K562 (cell line): ENCODE measurements around the gene TCF25. TPM values are rescaled to one million over a fixed set of nuclear protein-coding genes. Genes with fewer than 3 reads are reported as not detected.

Experiments
- CREBBP ChIP-seq: IDR thresholded peaks from one replicate; pipeline ENCODE4 v1.6.1; 2012; ENCODE audit warnings: low read depth, mild to moderate bottlenecking, control low read depth, inconsistent platforms, low read length
- ETV6 ChIP-seq, 3 experiments: fragments of 150-350 bp in 1 of 3; sonication (generic) in 1 of 3; formaldehyde crosslinking in 1 of 3; IDR thresholded peaks; 2 replicates each; pipeline versions ENCODE4 v1.6.1 to v1.8.0; 2014 to 2022; ENCODE audit warnings: borderline replicate concordance in 2 of 3, low read depth in 2 of 3, antibody characterized with exemption in 1 of 3, low read length in 1 of 3, mild to moderate bottlenecking in 1 of 3, missing genetic modification reagents in 1 of 3
- RBM34 ChIP-seq: fragments of 200-400 bp; formaldehyde crosslinking; IDR thresholded peaks from 2 replicates; pipeline ENCODE4 v1.6.1; 2018; ENCODE audit warnings: low read length, borderline replicate concordance; ENCODE audit not compliant: insufficient read depth
- TCF7 ChIP-seq: sonication (generic); IDR thresholded peaks from 2 replicates; pipeline ENCODE4 v1.6.1; 2016; ENCODE audit warnings: antibody characterized with exemption, borderline replicate concordance
- ZNF263 ChIP-seq: sonication (generic); formaldehyde crosslinking; IDR thresholded peaks from 2 replicates; pipeline ENCODE4 v1.8.0; 2022; ENCODE audit warnings: mild to moderate bottlenecking, missing genetic modification reagents, borderline replicate concordance
- polyA plus RNA-seq, 8 experiments: library from polyadenylated mRNA; depleted of rRNA in 4 of 8; stranded (reverse) in 5 of 8; unstranded in 3 of 8; fragments of >200 nt; fragmentation: Nextera tagmentation in 2 of 8; fragmentation: Illumina TruSeq in 1 of 8; extraction: Ambion mirVana in 2 of 8; extraction: Trizol in 1 of 8; gene quantifications; 2 replicates each; pipeline versions ENCODE4 v1.2.1 to v1.2.3, GENCODE V29; 2011 to 2014; ENCODE audit warnings: inconsistent platforms in 1 of 8, missing spikeins in 1 of 8
- total RNA-seq, 7 experiments: library from RNA; depleted of rRNA in 6 of 7; stranded (reverse); fragments of >200 nt in 6 of 7; fragmentation: Illumina TruSeq in 2 of 7; extraction: Trizol in 2 of 7; gene quantifications; 2 replicates each; pipeline versions ENCODE4 v1.2.1 to v1.2.3, GENCODE V29; 2011 to 2021; ENCODE audit warnings: low replicate concordance in 1 of 7
- TF ChIP-seq, protein P1 (sequence below): sonication (generic); formaldehyde crosslinking; IDR thresholded peaks from 2 replicates; pipeline ENCODE4 v1.8.0; 2022; ENCODE audit warnings: mild to moderate bottlenecking, missing genetic modification reagents, borderline replicate concordance
- TF ChIP-seq, protein P2 (sequence below): fragments of 150-350 bp; IDR thresholded peaks from 2 replicates; pipeline ENCODE4 v1.6.1; 2014; ENCODE audit warnings: low read depth, mild to moderate bottlenecking, low read length, borderline replicate concordance
- TF ChIP-seq, protein P3 (sequence below): fragments of 450-650 bp; IDR thresholded peaks from 2 replicates; pipeline ENCODE4 v1.6.1; 2016; ENCODE audit warnings: low read depth
- TF ChIP-seq, protein P4 (sequence below): sonication (generic); formaldehyde crosslinking; IDR thresholded peaks from 2 replicates; pipeline ENCODE4 v1.8.0; 2022; ENCODE audit warnings: missing genetic modification reagents, mild to moderate bottlenecking, moderate library complexity, borderline replicate concordance

TCF25 gene
- total and polyA plus RNA-seq, 9 of the 15 experiments (the other 6 are each of a cell fraction or from before 2014, with no cell fraction given), result 9.0 to 154 (median 83.8) TPM

DNA sequence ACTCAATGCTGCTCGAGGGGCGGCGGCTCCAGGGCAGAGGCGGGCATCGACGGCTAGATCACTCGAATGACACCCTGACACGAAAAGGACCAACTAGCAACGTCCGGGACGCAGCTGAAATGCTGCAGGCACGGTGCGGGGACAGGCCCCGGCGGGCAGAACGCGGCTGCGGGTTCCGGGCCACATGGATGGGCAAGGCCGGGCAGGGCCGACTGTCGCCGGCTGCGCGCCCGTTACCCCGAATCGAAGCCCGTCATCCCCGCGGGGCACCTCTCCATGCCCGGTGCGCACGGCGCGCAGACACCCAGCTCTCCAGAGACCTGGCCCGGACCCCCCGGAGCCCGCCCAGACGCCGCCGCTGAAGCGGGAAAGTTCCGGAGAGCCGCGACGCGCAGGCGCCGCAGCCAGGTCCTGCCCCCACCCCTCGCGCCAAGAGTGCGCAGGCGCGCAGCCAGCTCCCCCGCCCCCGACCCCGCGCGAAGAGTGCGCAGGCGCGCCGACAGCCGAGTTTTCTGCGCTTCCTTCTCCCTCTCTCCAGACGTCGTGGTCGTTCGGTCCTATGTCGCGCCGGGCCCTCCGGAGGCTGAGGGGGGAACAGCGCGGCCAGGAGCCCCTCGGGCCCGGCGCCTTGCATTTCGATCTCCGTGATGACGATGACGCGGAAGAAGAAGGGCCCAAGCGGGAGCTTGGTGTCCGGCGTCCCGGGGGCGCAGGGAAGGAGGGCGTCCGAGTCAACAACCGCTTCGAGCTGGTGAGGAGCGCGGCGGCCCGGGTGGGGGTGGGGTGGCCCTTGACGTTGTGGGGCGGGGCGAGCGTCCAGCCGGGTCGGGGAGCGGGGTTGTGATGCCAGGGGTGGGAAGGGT, at the start of gene TCF25 (continued):
- TF ChIP-seq, protein P1, sequence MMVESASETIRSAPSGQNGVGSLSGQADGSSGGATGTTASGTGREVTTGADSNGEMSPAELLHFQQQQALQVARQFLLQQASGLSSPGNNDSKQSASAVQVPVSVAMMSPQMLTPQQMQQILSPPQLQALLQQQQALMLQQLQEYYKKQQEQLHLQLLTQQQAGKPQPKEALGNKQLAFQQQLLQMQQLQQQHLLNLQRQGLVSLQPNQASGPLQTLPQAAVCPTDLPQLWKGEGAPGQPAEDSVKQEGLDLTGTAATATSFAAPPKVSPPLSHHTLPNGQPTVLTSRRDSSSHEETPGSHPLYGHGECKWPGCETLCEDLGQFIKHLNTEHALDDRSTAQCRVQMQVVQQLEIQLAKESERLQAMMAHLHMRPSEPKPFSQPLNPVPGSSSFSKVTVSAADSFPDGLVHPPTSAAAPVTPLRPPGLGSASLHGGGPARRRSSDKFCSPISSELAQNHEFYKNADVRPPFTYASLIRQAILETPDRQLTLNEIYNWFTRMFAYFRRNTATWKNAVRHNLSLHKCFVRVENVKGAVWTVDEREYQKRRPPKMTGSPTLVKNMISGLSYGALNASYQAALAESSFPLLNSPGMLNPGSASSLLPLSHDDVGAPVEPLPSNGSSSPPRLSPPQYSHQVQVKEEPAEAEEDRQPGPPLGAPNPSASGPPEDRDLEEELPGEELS (CRISPR knock-in tag), result no peak; the same call in none of the 2 replicates
- no peak for TF ChIP-seq CREBBP
- TF ChIP-seq, protein P2, sequence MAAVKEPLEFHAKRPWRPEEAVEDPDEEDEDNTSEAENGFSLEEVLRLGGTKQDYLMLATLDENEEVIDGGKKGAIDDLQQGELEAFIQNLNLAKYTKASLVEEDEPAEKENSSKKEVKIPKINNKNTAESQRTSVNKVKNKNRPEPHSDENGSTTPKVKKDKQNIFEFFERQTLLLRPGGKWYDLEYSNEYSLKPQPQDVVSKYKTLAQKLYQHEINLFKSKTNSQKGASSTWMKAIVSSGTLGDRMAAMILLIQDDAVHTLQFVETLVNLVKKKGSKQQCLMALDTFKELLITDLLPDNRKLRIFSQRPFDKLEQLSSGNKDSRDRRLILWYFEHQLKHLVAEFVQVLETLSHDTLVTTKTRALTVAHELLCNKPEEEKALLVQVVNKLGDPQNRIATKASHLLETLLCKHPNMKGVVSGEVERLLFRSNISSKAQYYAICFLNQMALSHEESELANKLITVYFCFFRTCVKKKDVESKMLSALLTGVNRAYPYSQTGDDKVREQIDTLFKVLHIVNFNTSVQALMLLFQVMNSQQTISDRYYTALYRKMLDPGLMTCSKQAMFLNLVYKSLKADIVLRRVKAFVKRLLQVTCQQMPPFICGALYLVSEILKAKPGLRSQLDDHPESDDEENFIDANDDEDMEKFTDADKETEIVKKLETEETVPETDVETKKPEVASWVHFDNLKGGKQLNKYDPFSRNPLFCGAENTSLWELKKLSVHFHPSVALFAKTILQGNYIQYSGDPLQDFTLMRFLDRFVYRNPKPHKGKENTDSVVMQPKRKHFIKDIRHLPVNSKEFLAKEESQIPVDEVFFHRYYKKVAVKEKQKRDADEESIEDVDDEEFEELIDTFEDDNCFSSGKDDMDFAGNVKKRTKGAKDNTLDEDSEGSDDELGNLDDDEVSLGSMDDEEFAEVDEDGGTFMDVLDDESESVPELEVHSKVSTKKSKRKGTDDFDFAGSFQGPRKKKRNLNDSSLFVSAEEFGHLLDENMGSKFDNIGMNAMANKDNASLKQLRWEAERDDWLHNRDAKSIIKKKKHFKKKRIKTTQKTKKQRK, result no peak
- TF ChIP-seq, protein P3, sequence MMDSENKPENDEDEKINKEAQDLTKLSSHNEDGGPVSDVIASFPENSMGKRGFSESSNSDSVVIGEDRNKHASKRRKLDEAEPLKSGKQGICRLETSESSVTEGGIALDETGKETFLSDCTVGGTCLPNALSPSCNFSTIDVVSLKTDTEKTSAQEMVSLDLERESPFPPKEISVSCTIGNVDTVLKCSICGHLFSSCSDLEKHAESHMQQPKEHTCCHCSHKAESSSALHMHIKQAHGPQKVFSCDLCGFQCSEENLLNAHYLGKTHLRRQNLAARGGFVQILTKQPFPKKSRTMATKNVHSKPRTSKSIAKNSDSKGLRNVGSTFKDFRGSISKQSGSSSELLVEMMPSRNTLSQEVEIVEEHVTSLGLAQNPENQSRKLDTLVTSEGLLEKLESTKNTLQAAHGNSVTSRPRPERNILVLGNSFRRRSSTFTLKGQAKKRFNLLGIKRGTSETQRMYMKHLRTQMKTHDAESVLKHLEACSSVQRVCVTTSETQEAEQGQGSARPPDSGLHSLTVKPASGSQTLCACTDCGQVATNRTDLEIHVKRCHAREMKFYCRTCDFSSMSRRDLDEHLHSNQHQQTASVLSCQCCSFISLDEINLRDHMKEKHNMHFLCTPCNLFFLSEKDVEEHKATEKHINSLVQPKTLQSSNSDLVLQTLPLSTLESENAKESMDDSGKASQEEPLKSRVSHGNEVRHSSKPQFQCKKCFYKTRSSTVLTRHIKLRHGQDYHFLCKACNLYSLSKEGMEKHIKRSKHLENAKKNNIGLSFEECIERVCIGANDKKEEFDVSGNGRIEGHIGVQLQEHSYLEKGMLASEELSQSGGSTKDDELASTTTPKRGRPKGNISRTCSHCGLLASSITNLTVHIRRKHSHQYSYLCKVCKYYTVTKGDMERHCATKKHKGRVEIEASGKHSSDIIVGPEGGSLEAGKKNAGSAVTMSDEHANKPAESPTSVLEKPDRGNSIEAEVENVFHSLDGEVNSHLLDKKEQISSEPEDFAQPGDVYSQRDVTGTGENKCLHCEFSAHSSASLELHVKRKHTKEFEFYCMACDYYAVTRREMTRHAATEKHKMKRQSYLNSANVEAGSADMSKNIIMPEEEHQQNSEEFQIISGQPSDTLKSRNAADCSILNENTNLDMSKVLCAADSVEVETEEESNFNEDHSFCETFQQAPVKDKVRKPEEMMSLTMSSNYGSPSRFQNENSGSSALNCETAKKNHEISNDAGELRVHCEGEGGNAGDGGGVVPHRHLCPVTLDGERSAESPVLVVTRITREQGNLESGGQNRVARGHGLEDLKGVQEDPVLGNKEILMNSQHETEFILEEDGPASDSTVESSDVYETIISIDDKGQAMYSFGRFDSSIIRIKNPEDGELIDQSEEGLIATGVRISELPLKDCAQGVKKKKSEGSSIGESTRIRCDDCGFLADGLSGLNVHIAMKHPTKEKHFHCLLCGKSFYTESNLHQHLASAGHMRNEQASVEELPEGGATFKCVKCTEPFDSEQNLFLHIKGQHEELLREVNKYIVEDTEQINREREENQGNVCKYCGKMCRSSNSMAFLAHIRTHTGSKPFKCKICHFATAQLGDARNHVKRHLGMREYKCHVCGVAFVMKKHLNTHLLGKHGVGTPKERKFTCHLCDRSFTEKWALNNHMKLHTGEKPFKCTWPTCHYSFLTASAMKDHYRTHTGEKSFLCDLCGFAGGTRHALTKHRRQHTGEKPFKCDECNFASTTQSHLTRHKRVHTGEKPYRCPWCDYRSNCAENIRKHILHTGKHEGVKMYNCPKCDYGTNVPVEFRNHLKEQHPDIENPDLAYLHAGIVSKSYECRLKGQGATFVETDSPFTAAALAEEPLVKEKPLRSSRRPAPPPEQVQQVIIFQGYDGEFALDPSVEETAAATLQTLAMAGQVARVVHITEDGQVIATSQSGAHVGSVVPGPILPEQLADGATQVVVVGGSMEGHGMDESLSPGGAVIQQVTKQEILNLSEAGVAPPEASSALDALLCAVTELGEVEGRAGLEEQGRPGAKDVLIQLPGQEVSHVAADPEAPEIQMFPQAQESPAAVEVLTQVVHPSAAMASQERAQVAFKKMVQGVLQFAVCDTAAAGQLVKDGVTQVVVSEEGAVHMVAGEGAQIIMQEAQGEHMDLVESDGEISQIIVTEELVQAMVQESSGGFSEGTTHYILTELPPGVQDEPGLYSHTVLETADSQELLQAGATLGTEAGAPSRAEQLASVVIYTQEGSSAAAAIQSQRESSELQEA, result no peak
- no peak for TF ChIP-seq TCF7
- no peak for TF ChIP-seq ETV6 (IDR thresholded peaks at IDR 0.05; ENCODE audit: borderline replicate concordance in 1 of 2, low read depth in 2 of 2, low read length in 1 of 2)
- 0 out of 2 replicates have a peak, but pooled peaks have one; percentile 41 for TF ChIP-seq ETV6 (CRISPR knock-in tag; IDR thresholded peaks at IDR 0.05; ENCODE audit: borderline replicate concordance)
- TF ChIP-seq, protein P4, sequence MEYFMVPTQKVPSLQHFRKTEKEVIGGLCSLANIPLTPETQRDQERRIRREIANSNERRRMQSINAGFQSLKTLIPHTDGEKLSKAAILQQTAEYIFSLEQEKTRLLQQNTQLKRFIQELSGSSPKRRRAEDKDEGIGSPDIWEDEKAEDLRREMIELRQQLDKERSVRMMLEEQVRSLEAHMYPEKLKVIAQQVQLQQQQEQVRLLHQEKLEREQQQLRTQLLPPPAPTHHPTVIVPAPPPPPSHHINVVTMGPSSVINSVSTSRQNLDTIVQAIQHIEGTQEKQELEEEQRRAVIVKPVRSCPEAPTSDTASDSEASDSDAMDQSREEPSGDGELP (CRISPR knock-in tag), result peak; percentile 42
- no peak; the same call in 1 of the 2 replicates for TF ChIP-seq RBM34
- peak; percentile 62; the same call in 1 of the 2 replicates for TF ChIP-seq ZNF263 (CRISPR knock-in tag)
